Measurements from ENCODE around the gene ZNF84.
A peak's percentile ranks its signal among the peaks of the same experiment; 100 is the strongest.

The ZNF84 gene

DNA sequence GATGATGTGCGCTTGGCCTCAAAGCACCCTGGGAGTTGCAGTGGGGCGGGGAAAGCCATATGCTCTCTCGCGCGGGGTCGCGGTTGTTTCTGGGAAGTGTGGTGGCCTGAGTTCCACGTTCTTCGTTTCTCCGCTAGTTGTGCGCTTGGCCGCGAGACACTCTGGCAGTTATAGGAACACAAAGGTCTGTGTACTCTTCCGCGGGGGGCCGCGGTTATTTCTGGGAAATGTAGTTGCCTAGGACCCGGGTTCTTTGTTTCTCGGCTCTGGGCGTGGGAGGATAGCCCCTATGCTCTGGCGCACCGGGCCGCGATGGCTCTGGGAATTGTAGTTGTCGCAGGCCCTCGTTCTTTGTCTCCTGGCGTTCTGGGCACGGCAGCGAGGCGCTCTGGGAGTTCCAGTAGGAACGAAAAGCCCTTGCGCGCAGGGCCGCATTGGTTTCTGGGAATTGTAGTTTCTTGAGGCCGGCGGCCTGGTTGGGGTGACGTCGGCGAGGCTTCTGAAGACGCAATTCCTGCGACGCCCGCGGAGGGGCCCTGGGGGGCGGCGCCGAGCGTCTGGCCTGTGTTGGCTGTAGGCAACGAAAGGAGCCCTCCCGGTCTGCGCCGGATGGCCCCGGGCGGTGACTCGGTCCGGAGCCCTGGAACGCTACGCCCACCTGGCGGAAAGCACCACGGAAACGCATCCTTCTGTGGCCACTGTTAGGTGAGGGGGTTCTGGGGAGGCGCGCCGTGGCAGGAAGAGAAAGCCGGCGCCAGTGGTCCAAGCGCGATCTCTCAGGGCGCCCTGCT is 43.3 kb downstream of the ZNF84 start, which contains the start of gene ZNF140:
Gene ZNF140 (plus strand): TSS at position 556 of the 791 bp plus-strand sequence. CDS start 398 bp downstream, outside the sequence.
- peak within 1 kb of the TSS; percentile 70 for H3K4me3 ChIP-seq (ENCODE audit: low read depth, low read length)
- TF ChIP-seq, protein P1, sequence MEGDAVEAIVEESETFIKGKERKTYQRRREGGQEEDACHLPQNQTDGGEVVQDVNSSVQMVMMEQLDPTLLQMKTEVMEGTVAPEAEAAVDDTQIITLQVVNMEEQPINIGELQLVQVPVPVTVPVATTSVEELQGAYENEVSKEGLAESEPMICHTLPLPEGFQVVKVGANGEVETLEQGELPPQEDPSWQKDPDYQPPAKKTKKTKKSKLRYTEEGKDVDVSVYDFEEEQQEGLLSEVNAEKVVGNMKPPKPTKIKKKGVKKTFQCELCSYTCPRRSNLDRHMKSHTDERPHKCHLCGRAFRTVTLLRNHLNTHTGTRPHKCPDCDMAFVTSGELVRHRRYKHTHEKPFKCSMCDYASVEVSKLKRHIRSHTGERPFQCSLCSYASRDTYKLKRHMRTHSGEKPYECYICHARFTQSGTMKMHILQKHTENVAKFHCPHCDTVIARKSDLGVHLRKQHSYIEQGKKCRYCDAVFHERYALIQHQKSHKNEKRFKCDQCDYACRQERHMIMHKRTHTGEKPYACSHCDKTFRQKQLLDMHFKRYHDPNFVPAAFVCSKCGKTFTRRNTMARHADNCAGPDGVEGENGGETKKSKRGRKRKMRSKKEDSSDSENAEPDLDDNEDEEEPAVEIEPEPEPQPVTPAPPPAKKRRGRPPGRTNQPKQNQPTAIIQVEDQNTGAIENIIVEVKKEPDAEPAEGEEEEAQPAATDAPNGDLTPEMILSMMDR (IDR thresholded peaks at IDR 0.05; ENCODE audit: borderline replicate concordance, insufficient read depth, low read depth, low read length): 0 out of 2 replicates have a peak, but pooled peaks have one; percentile 18

DNA sequence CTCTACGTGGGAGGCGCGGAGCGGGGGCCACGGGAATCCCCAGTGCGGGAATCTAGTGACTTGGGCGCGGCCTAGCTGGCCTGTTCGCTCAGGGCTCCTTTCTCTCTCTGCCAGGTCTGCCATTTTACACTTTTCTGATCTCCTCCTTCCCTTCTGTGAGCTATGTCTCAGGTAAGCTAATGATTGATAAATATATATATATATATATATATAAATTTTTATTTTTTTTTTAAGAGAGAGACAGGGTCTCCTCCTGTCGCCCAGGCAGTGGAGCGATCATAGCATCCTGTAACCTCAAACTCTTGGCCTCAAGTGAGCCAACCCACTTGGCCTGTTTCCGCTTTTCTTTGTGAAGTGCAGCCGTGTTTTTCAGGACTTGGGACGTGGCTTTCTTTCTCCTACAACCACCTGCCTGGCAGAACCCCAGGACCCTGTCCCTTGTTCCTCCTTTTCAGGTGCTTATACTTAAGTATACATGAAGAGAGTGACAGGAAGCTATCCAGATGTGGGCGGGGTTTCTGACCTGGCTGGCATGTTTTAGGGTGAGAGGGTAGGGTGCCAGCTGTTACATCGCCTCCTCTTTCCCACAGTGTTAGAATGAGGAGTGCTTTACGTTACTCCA is 44.0 kb downstream of the ZNF84 start:
- H3K4me3 ChIP-seq (ENCODE audit: low read depth, low read length): peak overlapping the region; percentile 70
- TF ChIP-seq, protein P1 (IDR thresholded peaks at IDR 0.05; ENCODE audit: borderline replicate concordance, insufficient read depth, low read depth, low read length): no peak

DNA sequence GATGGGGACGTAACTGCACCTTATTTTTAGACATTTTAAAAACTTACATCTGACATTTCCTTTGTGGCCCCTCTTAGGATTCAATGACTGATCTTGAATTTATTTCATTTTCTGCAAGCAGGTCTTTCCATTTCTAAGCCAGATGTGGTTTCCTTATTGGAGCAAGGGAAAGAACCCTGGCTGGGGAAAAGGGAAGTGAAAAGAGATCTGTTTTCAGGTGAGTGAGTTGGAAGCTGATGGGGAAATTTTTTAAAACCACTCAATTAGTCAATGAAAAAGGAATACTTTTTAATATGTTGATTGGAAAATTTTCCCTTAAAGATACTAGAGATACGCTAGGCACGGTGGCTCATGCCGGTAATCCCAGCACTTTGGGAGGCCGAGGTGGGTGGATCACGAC is 46.0 kb downstream of the ZNF84 start:
- TF ChIP-seq, protein P1 (IDR thresholded peaks at IDR 0.05; ENCODE audit: borderline replicate concordance, insufficient read depth, low read depth, low read length): no peak
- no peak overlapping the region for H3K4me3 ChIP-seq (ENCODE audit: low read depth, low read length)

DNA sequence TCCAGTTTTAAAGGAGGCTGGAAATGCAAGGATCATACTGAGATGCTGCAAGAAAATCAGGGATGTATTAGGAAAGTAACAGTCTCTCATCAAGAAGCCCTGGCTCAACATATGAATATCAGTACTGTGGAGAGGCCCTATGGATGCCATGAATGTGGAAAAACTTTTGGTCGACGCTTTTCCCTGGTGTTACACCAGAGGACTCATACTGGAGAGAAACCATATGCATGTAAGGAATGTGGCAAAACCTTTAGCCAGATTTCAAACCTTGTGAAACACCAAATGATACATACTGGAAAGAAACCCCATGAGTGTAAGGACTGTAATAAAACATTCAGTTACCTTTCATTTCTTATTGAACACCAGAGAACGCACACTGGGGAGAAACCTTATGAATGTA is 68.3 kb downstream of the ZNF84 start:
- H3K4me3 ChIP-seq (ENCODE audit: low read depth, low read length): no peak overlapping the region

DNA sequence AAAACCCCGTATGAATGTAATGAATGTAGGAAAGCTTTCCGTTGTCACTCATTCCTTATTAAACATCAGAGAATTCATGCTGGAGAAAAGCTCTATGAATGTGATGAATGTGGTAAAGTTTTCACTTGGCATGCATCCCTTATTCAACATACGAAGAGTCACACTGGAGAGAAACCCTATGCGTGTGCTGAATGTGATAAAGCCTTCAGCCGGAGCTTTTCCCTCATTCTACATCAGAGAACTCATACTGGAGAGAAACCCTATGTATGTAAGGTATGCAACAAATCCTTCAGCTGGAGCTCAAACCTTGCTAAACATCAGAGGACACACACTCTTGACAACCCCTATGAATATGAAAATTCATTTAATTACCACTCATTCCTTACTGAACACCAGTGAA is 68.9 kb downstream of the ZNF84 start:
- TF ChIP-seq, protein P1 (IDR thresholded peaks at IDR 0.05; ENCODE audit: borderline replicate concordance, insufficient read depth, low read depth, low read length): no peak
- H3K4me3 ChIP-seq (ENCODE audit: low read depth, low read length): no peak overlapping the region

More for the DNA sequence above, 68.3 kb downstream of the ZNF84 start:
- TF ChIP-seq, protein P1 (IDR thresholded peaks at IDR 0.05; ENCODE audit: borderline replicate concordance, insufficient read depth, low read depth, low read length): no peak

DNA sequence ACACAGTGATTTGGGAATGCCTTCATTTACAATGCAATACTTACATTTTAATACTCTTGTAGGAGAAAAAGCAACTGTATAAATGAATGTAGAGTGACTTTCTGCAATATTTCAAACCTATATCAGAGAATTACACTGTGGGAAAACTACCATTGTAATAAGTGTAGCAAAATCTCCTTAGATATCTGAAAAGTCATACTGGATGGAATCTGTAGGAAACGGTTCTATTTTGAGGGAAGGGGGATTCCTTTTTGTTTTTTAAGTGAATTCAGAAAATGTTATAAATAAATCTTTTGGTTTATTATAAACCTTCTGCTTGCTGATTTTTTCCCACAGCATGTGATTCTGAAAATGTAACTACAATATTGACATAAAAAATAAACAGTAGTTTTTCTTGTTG is 69.8 kb downstream of the ZNF84 start:
- H3K4me3 ChIP-seq (ENCODE audit: low read depth, low read length): no peak overlapping the region
- TF ChIP-seq, protein P1 (IDR thresholded peaks at IDR 0.05; ENCODE audit: borderline replicate concordance, insufficient read depth, low read depth, low read length): no peak

Data from GM12875 (cell line).